Right renal cortex interstitium (tissue), 3 donors: Measurements from ENCODE around the gene MCEMP1. TPM values are rescaled to one million over a fixed set of nuclear protein-coding genes. Genes with fewer than 3 reads are reported as not detected.
"Not testable (repeated sequence)": the region's sequence is repeated elsewhere in the genome, so short reads cannot be mapped to it uniquely, and the experiment has no call there.

Source experiments
- DNase-seq, 3 donors: peaks; one replicate each; pipeline ENCODE4 v3.0.0-alpha.2; 2013; ENCODE audit warnings: low read depth in 3 of 3, low spot score in 2 of 3
- polyA plus RNA-seq, 3 donors: library from polyadenylated mRNA; unstranded; fragments of 120-200 nt; gene quantifications; one replicate each; pipeline ENCODE4 v1.2.1, GENCODE V29; 2013; ENCODE audit not compliant: insufficient read length in 3 of 3

The MCEMP1 gene
- polyA plus RNA-seq, 3 donors, result 0.10 to 0.44 TPM; not detected in 1

DNA sequence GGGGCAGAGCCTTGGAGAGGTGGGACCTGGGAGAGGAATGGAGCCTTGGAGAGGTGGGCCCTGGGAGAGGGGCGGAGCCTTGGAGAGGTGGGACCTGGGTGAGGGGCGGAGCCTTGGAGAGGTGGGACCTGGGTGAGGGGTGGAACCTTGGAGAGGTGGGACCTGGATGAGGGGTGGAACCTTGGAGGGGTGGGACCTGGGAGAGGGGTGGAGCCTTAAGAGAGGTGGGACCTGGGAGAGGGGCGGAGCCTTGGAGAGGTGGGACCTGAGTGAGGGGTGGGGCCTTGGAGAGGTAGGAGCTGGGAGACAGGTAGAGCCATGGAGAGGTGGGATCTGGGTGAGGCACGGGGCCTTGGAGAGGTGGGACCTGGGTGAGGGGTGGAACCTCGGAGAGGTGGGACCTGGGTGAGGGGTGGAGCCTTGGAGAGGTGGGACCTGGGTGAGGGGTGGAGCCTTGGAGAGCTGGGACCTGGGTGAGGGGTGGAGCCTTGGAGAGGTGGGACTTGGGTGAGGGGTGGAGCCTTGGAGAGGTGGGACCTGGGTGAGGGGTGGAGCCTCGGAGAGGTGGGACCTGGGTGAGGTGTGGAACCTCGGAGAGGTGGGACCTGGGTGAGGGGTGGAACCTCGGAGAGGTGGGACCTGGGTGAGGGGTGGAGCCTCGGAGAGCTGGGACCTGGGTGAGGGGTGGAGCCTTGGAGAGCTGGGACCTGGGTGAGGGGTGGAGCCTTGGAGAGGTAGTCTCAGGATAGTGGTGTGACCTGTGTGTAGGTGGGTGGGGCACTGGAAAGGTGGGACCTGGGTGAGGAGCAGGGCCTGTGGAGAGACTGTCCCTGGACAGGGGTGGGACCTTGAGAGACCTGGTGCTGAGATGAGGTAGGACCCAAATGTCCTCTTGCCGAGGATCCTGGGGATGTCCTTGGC, 33.0 kb upstream of the MCEMP1 start:
- not testable (repeated sequence) for DNase-seq

- no peak for DNase-seq
Observed at GRCh38 chr19:7644550-7644877, 32.4 kb upstream of the MCEMP1 start.

- no peak for DNase-seq
Observed at GRCh38 chr19:7645163-7645562, 31.7 kb upstream of the MCEMP1 start.

- no peak for DNase-seq
Observed at GRCh38 chr19:7645656-7646425, 31.0 kb upstream of the MCEMP1 start.

DNA sequence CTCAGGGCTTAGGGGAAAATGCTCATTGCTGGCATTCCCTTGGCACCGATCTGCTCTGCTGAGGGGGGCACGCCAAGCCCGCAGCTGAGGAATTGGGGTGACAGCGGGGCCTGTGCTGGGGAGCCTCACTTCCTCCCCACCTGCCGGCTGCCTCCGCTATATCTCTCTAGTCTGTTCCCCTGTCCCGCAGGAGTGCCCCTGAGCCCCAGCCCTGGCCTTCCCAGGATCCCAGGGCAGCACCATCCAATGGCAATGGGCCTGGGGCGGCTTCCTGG, 30.5 kb upstream of the MCEMP1 start:
- DNase-seq, result no peak

DNA sequence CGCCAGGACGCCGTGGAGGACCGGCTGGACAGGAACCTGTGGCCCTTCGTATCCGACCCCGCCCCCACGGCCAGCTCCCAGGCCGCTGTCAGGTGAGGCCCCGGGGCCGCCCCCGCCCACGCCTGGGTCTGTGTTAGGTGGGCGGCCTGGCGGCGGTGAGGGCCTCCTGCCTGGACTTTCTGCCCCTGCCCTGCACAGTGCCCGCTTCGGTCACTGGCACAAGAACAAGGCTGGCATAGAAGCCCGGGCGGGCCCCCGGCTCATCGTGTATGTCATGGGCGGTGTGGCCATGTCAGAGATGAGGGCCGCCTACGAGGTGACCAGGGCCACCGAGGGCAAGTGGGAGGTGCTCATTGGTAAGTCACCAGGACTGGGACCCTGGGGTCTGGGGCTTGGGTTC, 29.7 kb upstream of the MCEMP1 start:
- no peak for DNase-seq

DNA sequence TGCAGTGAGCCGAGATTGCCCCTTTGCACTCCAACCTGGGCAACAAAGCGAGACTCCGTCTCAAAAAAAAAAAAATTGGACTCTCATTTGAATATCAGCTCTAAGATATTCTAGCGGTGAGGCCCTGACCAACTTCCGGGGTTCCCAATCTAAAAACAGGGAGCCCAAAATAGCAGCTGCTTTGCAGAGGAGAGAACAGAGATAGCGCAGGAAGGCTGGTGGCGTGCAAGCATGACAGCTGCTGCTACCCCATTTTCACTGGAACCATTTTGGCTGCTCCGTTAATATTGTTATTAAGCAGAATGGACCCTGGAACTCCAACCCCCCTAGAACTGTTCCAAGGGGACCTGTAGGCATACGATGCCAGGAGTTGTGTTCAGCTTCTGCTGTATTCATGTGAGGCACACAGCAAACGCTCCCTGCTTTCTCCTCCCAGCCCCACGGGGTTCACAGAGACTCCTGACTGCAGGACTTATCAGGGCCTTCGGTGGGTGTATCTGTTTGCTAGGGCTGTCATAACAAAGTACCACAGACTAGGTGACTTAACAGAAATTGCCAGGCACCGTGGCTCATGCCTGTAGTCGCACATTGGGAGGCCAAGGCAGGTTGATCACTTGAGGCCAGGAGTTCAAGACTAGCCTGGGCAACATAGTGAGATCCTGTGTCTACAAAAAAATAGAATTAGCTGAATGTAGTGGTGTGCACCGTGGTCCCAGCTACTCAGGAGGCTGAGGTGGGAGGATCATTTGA, 28.4 kb upstream of the MCEMP1 start:
- no peak for DNase-seq

DNA sequence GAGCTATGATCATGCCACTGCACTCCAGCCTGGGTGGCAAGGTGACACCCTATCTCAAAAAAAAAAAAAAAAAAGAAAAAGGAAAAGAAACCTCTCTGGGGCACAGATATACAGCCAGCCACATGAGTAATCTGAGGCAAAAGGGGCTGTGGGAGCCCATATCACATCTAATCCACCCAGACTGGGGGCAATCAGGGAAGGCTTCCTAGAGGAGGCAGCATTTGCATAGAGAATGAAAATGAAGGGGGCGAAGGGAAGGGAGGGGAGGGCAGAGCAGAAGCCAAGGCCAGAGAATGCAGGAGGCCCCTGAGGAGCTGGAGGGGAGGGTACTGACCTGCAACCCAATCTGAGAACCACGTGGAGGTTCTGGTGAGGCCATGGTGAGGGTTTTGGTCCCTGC, 26.7 kb upstream of the MCEMP1 start:
- DNase-seq, result no peak

DNA sequence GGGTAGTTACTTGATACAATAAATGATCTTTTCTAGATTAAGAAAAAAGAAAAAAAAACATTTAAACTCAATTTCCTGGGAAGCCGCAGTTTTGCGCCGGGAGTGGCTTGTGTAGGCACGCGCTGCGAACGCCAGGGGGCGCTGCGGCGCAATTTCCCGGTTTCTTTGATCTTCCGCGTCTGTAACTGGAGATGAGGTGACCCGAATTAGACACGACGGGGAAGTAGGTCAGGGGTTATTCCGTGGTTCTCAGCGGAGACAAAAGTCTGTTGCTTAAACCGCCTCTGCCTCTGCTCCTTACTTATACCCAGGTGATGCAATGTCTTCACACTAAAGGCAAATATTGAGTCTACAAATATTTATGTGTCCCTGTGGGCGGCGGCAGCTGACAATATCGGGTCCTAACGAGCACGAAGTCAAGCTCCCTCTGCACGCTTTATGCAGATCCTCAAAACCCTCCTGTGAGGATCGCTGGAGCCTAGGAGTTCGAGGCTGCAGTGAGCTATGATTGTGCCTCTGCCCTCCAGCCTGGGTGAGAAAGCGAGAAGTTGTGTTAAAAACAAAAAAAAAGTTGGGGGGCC, 24.7 kb upstream of the MCEMP1 start:
- DNase-seq, result peak; percentile 60 to 78 (median 75)

- DNase-seq, result no peak
Observed at GRCh38 chr19:7654401-7654800, 22.5 kb upstream of the MCEMP1 start.

DNA sequence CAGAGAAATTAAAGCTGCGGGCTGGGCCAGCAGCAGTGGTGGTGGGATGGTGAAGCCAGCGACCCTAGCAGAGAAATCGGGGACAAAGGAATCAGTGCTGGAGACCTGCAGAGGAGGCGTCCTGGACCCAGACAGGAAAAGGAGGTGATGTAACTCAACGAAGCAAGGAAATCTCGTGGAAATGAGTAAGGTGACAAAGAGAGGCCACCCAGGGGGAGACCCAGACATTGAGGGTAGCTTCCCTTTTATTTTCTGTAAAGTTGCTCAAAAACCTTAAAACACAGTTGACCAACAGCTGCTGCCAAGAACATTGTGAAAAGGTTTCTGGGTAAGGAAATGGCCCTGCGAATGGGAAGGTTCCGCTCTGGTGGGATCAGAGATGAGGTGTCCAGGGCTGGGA, 21.3 kb upstream of the MCEMP1 start:
- DNase-seq, result no peak

DNA sequence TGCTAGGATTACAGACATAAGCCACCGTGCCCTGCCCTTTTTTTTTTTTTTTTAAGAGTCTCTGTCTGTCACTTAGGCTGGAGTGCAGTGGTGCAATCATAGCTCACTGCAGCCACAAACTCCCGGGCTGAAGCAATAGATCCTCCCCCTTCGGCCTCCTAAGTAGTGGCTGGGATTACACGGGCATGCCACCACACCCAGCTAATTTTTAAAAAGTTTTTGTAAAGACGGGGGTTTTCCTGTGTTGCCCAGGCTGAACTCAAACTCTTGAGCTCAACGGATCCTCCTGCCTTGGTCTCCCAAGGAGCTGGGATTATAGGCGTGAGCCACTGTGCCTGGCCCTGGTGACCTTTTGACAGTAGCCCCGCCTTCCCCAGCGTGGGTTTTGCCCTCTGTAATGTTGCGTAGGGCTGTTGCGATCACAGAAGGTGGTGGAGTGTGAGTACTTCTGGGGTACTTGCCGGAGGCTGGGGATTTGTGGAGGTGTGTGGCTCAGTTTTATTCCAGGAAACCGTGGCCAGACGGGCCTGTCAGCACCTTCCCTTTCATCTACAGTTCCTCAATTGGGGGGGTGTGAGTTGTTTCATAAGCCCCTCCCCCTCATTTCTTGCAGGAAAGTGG, 19.6 kb upstream of the MCEMP1 start:
- no peak for DNase-seq

- DNase-seq, result no peak
Observed at GRCh38 chr19:7658219-7658686, 18.6 kb upstream of the MCEMP1 start.

DNA sequence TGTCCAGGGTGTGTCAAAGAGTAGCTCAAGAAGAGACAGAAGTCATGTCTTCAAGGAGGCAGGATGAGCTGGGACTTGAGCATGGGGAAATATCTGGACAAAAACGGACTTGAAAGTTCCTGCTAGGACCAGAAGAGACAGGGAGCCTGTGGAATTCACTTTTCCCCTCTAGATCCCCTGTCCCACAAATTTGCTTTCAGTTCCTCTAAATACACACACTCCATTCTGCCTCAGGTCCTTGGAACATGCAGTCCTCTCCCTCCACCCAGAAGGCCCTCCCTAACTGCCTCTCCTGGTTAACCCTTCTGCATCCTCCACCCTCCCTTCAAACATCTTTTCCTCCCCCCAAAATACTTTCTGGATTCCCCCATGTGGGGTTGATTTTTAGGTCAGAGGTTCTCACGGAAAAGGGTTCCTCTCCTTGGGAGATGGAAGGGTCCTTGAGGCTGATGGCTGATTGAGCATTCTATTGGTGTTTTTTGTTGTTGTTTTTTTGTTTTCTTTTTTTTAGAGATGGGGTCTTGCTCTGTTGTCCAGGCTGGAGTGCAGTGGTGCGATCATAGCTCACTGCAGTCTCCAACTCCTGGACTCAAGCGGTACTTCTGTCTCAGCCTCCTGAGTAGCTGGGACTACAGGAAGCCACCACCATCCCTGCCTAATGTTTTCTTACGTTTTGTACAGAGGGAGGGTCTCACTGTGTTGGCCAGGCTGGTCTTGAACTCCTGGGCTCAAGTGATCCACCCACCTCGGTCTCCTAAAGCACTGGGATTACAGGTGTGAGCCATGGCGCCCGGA, 14.9 kb upstream of the MCEMP1 start:
- DNase-seq, result no peak

- no peak for DNase-seq
Observed at GRCh38 chr19:7662657-7663056, 14.2 kb upstream of the MCEMP1 start.

- DNase-seq, result no peak
Observed at GRCh38 chr19:7663706-7664105, 13.2 kb upstream of the MCEMP1 start.

DNA sequence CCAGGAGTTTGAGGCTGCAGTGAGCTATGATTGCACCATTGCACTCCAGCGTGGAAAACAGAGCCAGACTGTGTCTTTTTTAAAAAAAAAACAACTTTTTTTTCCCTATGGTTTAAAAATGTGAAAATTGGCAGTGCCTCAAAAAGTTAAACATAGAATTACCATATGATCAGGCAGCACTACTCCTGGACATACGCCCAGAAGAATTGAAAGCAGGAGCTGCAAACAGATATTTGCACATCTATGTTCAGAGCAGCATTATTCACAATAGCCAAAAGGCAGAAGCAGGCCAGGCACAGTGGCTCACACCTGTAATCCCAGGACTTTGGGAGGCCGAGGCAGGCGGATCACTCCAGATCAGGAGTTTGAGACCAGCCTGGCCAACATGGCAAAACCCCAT, 11.8 kb upstream of the MCEMP1 start:
- no peak for DNase-seq

DNA sequence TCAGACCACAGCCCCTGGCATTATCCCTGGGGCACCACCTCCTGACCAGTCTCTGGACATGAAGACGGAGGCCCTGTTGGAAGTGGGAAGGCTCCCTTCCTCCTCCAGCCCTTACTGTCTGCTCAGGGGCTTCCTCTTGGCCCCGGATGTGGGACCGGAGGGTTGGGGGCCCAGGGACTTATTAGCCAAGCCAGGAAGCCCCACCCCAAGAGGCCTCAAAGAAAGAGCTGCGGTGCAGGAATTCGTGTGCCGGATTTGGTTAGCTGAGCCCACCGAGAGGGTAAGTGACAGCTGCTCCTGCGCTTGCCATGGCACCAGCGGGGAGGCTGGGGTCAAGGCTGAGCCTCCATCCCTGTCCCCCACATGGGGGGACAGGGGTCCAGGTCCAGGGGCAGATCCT, 8.0 kb upstream of the MCEMP1 start, which contains the start of gene RETN:
Gene RETN, plus strand, starts transcription at position 208 of the 400 bp plus-strand sequence. CDS start 278 bp downstream, outside the sequence.
- no peak for DNase-seq

DNA sequence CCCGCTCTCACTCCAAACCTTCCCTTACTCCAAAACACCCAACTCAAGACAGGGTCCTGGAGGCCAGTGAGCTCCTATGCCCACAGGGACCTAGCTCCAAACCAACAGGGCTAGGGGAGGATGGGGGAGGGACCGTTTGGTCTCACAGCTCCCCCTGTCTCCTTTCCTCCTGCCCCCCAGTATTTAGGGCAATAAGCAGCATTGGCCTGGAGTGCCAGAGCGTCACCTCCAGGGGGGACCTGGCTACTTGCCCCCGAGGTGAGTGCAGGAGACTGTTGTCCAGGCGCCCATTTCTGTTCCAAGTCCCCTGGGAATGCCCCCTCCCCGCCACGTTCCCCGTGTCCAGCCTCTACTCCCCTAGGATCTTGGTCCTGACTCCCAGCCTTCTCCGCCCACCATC, 7.2 kb upstream of the MCEMP1 start:
- no peak for DNase-seq
